ENCODE data around the gene CBLN3. TPM values are rescaled to one million over a fixed set of nuclear protein-coding genes. Genes with fewer than 3 reads are reported as not detected.
"Not testable (repeated sequence)": the region's sequence is repeated elsewhere in the genome, so short reads cannot be mapped to it uniquely, and the experiment has no call there.

Gene CBLN3
- total RNA-seq, 1 experiment from 2014 or later: 3.4 TPM

GRCh38 chr14:24473211-24473610, 43.7 kb upstream of the CBLN3 start:
- Histone ChIP-seq H3K79me2 (ENCODE audit: low read length) (no peaks in the 10 kb centered on the region), H3K9me3 (ENCODE audit: low read length) (no peaks in the 10 kb centered on the region), H3K4me2 (ENCODE audit: low read length) (no peak overlapping the region), H3K4me3 (ENCODE audit: low read length) (no peak overlapping the region), H3K9me2 (replicated peaks; ENCODE audit: low read length) (no peaks in the 10 kb centered on the region), H3K9ac (ENCODE audit: low read length) (no peak overlapping the region), H3K4me1 (ENCODE audit: insufficient read depth, low read length) (no peaks in the 10 kb centered on the region), H2AFZ (ENCODE audit: low read length) (no peak overlapping the region), H3K27me3 (ENCODE audit: low read length) (no peaks in the 10 kb centered on the region), H3F3A (ENCODE audit: low read length, unreplicated experiment) (no peaks in the 10 kb centered on the region), H4K20me1 (ENCODE audit: low read length) (no peaks in the 10 kb centered on the region), H3K36me3 (ENCODE audit: low read depth, low read length) (no peaks in the 10 kb centered on the region), H3K27ac (ENCODE audit: low read length) (no peak overlapping the region)
- intact Hi-C loops (cut with micrococcal nuclease): no loop called here
- TF ChIP-seq CTCF (conservative IDR thresholded peaks at IDR 0.05; ENCODE audit: low read depth, low read length) (no peak), EZH2phosphoT487 (IDR thresholded peaks at IDR 0.05; ENCODE audit: borderline replicate concordance, low read length) (no peak), EZH2 (IDR thresholded peaks at IDR 0.05; ENCODE audit: low read length, unreplicated experiment) (no peak)
- BruUV-seq (replicated peaks): no TSS peak
- ChIA-PET POLR2A (ENCODE audit: unreplicated experiment) (no interaction called here), CTCF (no interaction called here)
- no peak for DNase-seq
- no peak for ATAC-seq

DNA sequence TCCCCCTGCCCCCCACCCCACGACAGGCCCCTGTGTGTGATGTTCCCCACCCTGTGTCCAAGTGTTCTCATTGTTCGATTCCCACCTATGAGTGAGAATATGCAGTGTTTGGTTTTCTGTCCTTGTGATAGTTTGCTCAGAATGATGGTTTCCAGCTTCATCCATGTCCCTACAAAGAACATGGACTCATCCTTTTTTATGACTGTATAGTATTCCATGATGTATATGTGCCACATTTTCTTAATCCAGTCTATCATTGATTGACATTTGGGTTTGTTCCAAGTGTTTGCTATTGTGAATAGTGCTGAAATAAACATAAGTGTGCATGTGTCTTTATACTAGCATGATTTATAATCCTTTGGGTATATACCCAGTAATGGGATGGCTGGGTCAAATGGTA, 41.0 kb upstream of the CBLN3 start:
- DNase-seq; H3K36me3 ChIP-seq (ENCODE audit: low read depth, low read length); H4K20me1 ChIP-seq (ENCODE audit: low read length); H3K9me3 ChIP-seq (ENCODE audit: low read length); BruUV-seq (replicated peaks); H3K4me1 ChIP-seq (ENCODE audit: insufficient read depth, low read length); CTCF ChIA-PET; H3F3A ChIP-seq (ENCODE audit: low read length, unreplicated experiment); intact Hi-C loops (cut with micrococcal nuclease); H3K9me2 ChIP-seq (replicated peaks; ENCODE audit: low read length); H3K4me2 ChIP-seq (ENCODE audit: low read length); H3K27me3 ChIP-seq (ENCODE audit: low read length); POLR2A ChIA-PET (ENCODE audit: unreplicated experiment); ATAC-seq; H3K4me3 ChIP-seq (ENCODE audit: low read length); H3K9ac ChIP-seq (ENCODE audit: low read length); H3K79me2 ChIP-seq (ENCODE audit: low read length); H3K27ac ChIP-seq (ENCODE audit: low read length); H2AFZ ChIP-seq (ENCODE audit: low read length): not testable (repeated sequence)

DNA sequence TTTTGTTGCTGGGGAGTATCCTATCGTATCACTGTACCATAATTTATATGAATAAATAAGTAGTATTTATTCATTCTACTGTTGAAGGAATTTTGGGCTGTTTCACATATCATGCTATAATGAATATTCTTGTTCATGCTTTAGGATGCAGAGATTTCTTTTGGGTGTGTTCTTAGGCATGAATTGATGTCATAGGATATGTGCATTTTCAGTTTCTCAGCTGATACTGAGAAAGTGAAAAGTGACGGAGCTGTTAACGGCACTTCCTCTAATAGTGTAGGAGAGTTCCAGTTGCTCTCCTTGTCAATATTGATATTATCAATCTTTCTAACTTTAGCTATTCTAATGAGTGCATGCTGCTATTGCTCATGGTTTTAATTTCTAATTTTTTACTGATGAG, 36.3 kb upstream of the CBLN3 start:
- ATAC-seq: no peak
- Histone ChIP-seq H3K27me3 (ENCODE audit: low read length) (no peaks in the 10 kb centered on the region), H3K27ac (ENCODE audit: low read length) (no peak overlapping the region), H3K36me3 (ENCODE audit: low read depth, low read length) (no peaks in the 10 kb centered on the region), H3K4me1 (ENCODE audit: insufficient read depth, low read length) (peaks cover 13% of the 10 kb centered on the region), H3K9me3 (ENCODE audit: low read length) (no peaks in the 10 kb centered on the region), H3K9me2 (replicated peaks; ENCODE audit: low read length) (no peaks in the 10 kb centered on the region), H3K4me3 (ENCODE audit: low read length) (no peak overlapping the region), H3F3A (ENCODE audit: low read length, unreplicated experiment) (peaks cover 7% of the 10 kb centered on the region), H4K20me1 (ENCODE audit: low read length) (no peaks in the 10 kb centered on the region), H3K4me2 (ENCODE audit: low read length) (no peak overlapping the region), H3K79me2 (ENCODE audit: low read length) (no peaks in the 10 kb centered on the region), H3K9ac (ENCODE audit: low read length) (no peak overlapping the region), H2AFZ (ENCODE audit: low read length) (no peak overlapping the region)
- intact Hi-C loops (cut with micrococcal nuclease): no loop called here
- no peak for DNase-seq
- ChIA-PET CTCF (no interaction called here), POLR2A (ENCODE audit: unreplicated experiment) (no interaction called here)
- BruUV-seq (replicated peaks): no TSS peak
- TF ChIP-seq EZH2 (IDR thresholded peaks at IDR 0.05; ENCODE audit: low read length, unreplicated experiment): no peak

DNA sequence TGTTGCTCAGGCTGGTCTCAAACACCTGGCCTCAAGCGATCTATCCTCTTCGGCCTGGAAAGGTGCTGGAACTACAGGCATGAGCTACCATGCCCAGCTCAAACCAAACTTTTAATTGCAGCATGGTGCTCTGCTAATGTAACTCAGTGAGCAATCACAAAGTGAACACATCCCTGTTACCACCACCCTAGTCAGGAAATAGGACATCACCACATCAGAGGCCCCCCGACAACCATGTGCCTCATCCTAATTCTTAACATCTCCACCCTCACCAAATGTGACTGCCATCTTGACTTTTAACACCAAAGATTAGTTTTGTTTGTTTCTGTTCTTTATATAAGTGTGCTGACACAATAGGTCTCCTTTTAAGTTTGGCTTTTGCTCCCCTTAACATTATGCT, 35.9 kb upstream of the CBLN3 start:
- POLR2A ChIA-PET (ENCODE audit: unreplicated experiment): no interaction called here
- Histone ChIP-seq H3K4me3 (ENCODE audit: low read length) (no peak overlapping the region), H4K20me1 (ENCODE audit: low read length) (no peaks in the 10 kb centered on the region), H2AFZ (ENCODE audit: low read length) (no peak overlapping the region), H3F3A (ENCODE audit: low read length, unreplicated experiment) (peaks cover 7% of the 10 kb centered on the region), H3K9me3 (ENCODE audit: low read length) (no peaks in the 10 kb centered on the region), H3K4me1 (ENCODE audit: insufficient read depth, low read length) (peaks cover 18% of the 10 kb centered on the region), H3K4me2 (ENCODE audit: low read length) (no peak overlapping the region), H3K9me2 (replicated peaks; ENCODE audit: low read length) (0 out of 2 replicates have a peak, but pooled peaks cover 2% of the 10 kb centered on the region), H3K9ac (ENCODE audit: low read length) (no peak overlapping the region), H3K36me3 (ENCODE audit: low read depth, low read length) (no peaks in the 10 kb centered on the region), H3K79me2 (ENCODE audit: low read length) (no peaks in the 10 kb centered on the region), H3K27me3 (ENCODE audit: low read length) (no peaks in the 10 kb centered on the region), H3K27ac (ENCODE audit: low read length) (no peak overlapping the region)
- CTCF ChIA-PET: interaction anchor here (0.7 kb wide), 1 partner anchor 34 kb away, joined by 7 read pairs; no protein-coding TSS in a partner anchor
- DNase-seq (no peak), ATAC-seq (no peak)
- TF ChIP-seq CTCF (conservative IDR thresholded peaks at IDR 0.05; ENCODE audit: low read depth, low read length) (no peak), EZH2phosphoT487 (IDR thresholded peaks at IDR 0.05; ENCODE audit: borderline replicate concordance, low read length) (no peak), EZH2 (IDR thresholded peaks at IDR 0.05; ENCODE audit: low read length, unreplicated experiment) (no peak)
- no TSS peak for BruUV-seq (replicated peaks)
- intact Hi-C loops (cut with micrococcal nuclease): no loop called here

All from PC-3 (cell line).